K562 (cell line): Measurements from ENCODE around the gene FXYD4. TPM values are rescaled to one million over a fixed set of nuclear protein-coding genes. Genes with fewer than 3 reads are reported as not detected.

Experiments used
- HDAC2 ChIP-seq: fragments of 450-650 bp; IDR thresholded peaks from 2 replicates; pipeline ENCODE4 v1.6.1; 2016; ENCODE audit warnings: mild to moderate bottlenecking
- MAFK ChIP-seq: IDR thresholded peaks from 2 replicates; pipeline ENCODE4 v1.6.1; 2011; ENCODE audit warnings: low read length, improper control_type of control experiment
- PBX2 ChIP-seq, 2 experiments: IDR thresholded peaks in 1 of 2; conservative IDR thresholded peaks in 1 of 2; 2 replicates each; pipeline ENCODE4 v1.6.1; 2016; ENCODE audit warnings: low read depth in 2 of 2, mild to moderate bottlenecking in 1 of 2, missing compliant biosample characterization in 1 of 2, missing genetic modification characterization in 1 of 2, moderate library complexity in 1 of 2
- REST ChIP-seq, 2 experiments: fragments of 450-650 bp; formaldehyde crosslinking in 1 of 2; IDR thresholded peaks; 2 replicates each; pipeline versions ENCODE4 v1.4.0 to v1.6.1; 2014 to 2020; ENCODE audit warnings: mild to moderate bottlenecking in 2 of 2, borderline replicate concordance in 1 of 2, low read depth in 1 of 2
- SAP30 ChIP-seq: fragments of 200-600 bp; sonication (generic); IDR thresholded peaks from 2 replicates; pipeline ENCODE4 v1.6.1; 2012; ENCODE audit warnings: borderline replicate concordance, low read depth, mild to moderate bottlenecking, moderate library complexity, low read length, control low read depth, inconsistent platforms; ENCODE audit not compliant: insufficient read depth, poor library complexity, severe bottlenecking
- SOX6 ChIP-seq: fragments of 450-650 bp; IDR thresholded peaks from 2 replicates; pipeline ENCODE4 v1.6.1; 2014; ENCODE audit warnings: mild to moderate bottlenecking
- TAF9B ChIP-seq: fragments of 450-650 bp; IDR thresholded peaks from 2 replicates; pipeline ENCODE4 v1.6.1; 2018; ENCODE audit warnings: mild to moderate bottlenecking; ENCODE audit not compliant: partially characterized antibody
- WHSC1 ChIP-seq: IDR thresholded peaks from one replicate; pipeline ENCODE4 v1.6.1; 2012; ENCODE audit warnings: low read length, control low read depth, inconsistent platforms
- ZNF212 ChIP-seq: fragments of 450-650 bp; formaldehyde crosslinking; IDR thresholded peaks from 2 replicates; pipeline ENCODE4 v1.4.0; 2020; ENCODE audit warnings: mild to moderate bottlenecking
- polyA plus RNA-seq, 8 experiments: library from polyadenylated mRNA; depleted of rRNA in 4 of 8; stranded (reverse) in 5 of 8; unstranded in 3 of 8; fragments of >200 nt; fragmentation: Nextera tagmentation in 2 of 8; fragmentation: Illumina TruSeq in 1 of 8; extraction: Ambion mirVana in 2 of 8; extraction: Trizol in 1 of 8; gene quantifications; 2 replicates each; pipeline versions ENCODE4 v1.2.1 to v1.2.3, GENCODE V29; 2011 to 2014; ENCODE audit warnings: inconsistent platforms in 1 of 8, missing spikeins in 1 of 8
- total RNA-seq, 7 experiments: library from RNA; depleted of rRNA in 6 of 7; stranded (reverse); fragments of >200 nt in 6 of 7; fragmentation: Illumina TruSeq in 2 of 7; extraction: Trizol in 2 of 7; gene quantifications; 2 replicates each; pipeline versions ENCODE4 v1.2.1 to v1.2.3, GENCODE V29; 2011 to 2021; ENCODE audit warnings: low replicate concordance in 1 of 7
- TF ChIP-seq, protein P1 (sequence below): IDR thresholded peaks from 2 replicates; pipeline ENCODE4 v1.6.1; 2011; ENCODE audit not compliant: insufficient read length; ENCODE audit errors: extremely low read depth

The FXYD4 gene
- total and polyA plus RNA-seq, 9 of the 15 experiments (the other 6 are each of a cell fraction or from before 2014, with no cell fraction given) = not detected

- no peak for TF ChIP-seq PBX2 (CRISPR knock-in tag; IDR thresholded peaks at IDR 0.05; ENCODE audit: low read depth)
- TF ChIP-seq PBX2 (tag; conservative IDR thresholded peaks at IDR 0.05; ENCODE audit: low read depth) = no peak
- TF ChIP-seq SAP30 = no peak
- TF ChIP-seq MAFK = no peak
- no peak for TF ChIP-seq REST (IDR thresholded peaks at IDR 0.05; ENCODE audit: borderline replicate concordance)
- peak; percentile 67; the same call in 1 of the 2 replicates for TF ChIP-seq REST (CRISPR knock-in tag; IDR thresholded peaks at IDR 0.05; ENCODE audit: low read depth)
- TF ChIP-seq WHSC1 = no peak
- TF ChIP-seq, protein P1, sequence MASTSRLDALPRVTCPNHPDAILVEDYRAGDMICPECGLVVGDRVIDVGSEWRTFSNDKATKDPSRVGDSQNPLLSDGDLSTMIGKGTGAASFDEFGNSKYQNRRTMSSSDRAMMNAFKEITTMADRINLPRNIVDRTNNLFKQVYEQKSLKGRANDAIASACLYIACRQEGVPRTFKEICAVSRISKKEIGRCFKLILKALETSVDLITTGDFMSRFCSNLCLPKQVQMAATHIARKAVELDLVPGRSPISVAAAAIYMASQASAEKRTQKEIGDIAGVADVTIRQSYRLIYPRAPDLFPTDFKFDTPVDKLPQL = no peak
- TF ChIP-seq SOX6 = no peak
- TF ChIP-seq ZNF212 (CRISPR knock-in tag) = no peak
- TF ChIP-seq HDAC2 = peak; percentile 10
- TF ChIP-seq TAF9B = no peak
These were observed 38.1 kb downstream of the FXYD4 start (continued) for GRCh38 chr10:43409385-43410109.
